ENCODE data around the gene DGAT2L6. TPM values are rescaled to one million over a fixed set of nuclear protein-coding genes. Genes with fewer than 3 reads are reported as not detected.

Gene DGAT2L6
- total RNA-seq, 1 experiment from 2014 or later, result not detected

DNA sequence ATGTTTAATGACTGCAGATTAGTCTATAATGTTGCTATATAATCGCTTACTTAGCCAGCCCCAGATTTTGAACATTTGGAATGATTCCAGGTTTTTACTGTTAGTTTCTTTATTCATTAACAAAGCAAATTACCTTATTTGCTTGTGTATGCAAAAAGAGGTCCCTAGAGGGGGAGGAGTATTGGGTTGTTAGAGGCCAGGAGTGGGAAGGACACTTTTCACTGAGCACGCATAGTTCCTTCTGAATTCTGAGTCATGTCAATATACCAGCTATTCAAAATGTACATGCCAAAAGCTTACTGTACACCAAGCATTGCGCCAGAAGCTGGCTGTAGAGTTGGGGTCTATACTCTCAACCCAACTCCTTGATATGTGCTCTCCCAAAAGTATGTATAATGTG is 5.1 kb upstream of the DGAT2L6 start:
- H3K4me2 ChIP-seq (ENCODE audit: low read length), result no peak overlapping the region
- H2AFZ ChIP-seq (ENCODE audit: low read length), result no peak overlapping the region
- H3K27ac ChIP-seq (ENCODE audit: low read length), result 0 out of 2 replicates have a peak overlapping the region, but pooled peaks have one; percentile 18
- POLR2A ChIA-PET (ENCODE audit: unreplicated experiment), result no interaction called here
- no peak overlapping the region for H3K9ac ChIP-seq (ENCODE audit: low read length)
- DNase-seq (peak; percentile 15), ATAC-seq (no peak)
- no peaks in the 10 kb centered on the region for H3K79me2 ChIP-seq (ENCODE audit: low read length)
- H3K9me3 ChIP-seq (ENCODE audit: low read length), result no peaks in the 10 kb centered on the region
- H3K4me1 ChIP-seq (ENCODE audit: insufficient read depth, low read length), result peaks cover 60% of the 10 kb centered on the region
- CTCF ChIA-PET, result interaction anchor here (0.7 kb wide), 1 partner anchor 44 kb away, joined by 3 read pairs; no protein-coding TSS in a partner anchor
- no peaks in the 10 kb centered on the region for H3K9me2 ChIP-seq (replicated peaks; ENCODE audit: low read length)
- no peak overlapping the region for H3K4me3 ChIP-seq (ENCODE audit: low read length)
- no peaks in the 10 kb centered on the region for H3F3A ChIP-seq (ENCODE audit: low read length, unreplicated experiment)
- intact Hi-C loops (cut with micrococcal nuclease), result no loop called here
- H3K27me3 ChIP-seq (ENCODE audit: low read length), result no peaks in the 10 kb centered on the region
- H4K20me1 ChIP-seq (ENCODE audit: low read length), result no peaks in the 10 kb centered on the region
- TF ChIP-seq EZH2phosphoT487 (IDR thresholded peaks at IDR 0.05; ENCODE audit: borderline replicate concordance, low read length) (no peak), EZH2 (IDR thresholded peaks at IDR 0.05; ENCODE audit: low read length, unreplicated experiment) (no peak)
- TF ChIP-seq, protein P1, sequence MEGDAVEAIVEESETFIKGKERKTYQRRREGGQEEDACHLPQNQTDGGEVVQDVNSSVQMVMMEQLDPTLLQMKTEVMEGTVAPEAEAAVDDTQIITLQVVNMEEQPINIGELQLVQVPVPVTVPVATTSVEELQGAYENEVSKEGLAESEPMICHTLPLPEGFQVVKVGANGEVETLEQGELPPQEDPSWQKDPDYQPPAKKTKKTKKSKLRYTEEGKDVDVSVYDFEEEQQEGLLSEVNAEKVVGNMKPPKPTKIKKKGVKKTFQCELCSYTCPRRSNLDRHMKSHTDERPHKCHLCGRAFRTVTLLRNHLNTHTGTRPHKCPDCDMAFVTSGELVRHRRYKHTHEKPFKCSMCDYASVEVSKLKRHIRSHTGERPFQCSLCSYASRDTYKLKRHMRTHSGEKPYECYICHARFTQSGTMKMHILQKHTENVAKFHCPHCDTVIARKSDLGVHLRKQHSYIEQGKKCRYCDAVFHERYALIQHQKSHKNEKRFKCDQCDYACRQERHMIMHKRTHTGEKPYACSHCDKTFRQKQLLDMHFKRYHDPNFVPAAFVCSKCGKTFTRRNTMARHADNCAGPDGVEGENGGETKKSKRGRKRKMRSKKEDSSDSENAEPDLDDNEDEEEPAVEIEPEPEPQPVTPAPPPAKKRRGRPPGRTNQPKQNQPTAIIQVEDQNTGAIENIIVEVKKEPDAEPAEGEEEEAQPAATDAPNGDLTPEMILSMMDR (conservative IDR thresholded peaks at IDR 0.05; ENCODE audit: low read depth, low read length), result no peak
- BruUV-seq (replicated peaks), result no TSS peak
- no peaks in the 10 kb centered on the region for H3K36me3 ChIP-seq (ENCODE audit: low read depth, low read length)

GRCh38 chrX:70172964-70173363 is 4.3 kb upstream of the DGAT2L6 start:
- DNase-seq (no peak), ATAC-seq (no peak)
- TF ChIP-seq EZH2phosphoT487 (IDR thresholded peaks at IDR 0.05; ENCODE audit: borderline replicate concordance, low read length) (no peak), EZH2 (IDR thresholded peaks at IDR 0.05; ENCODE audit: low read length, unreplicated experiment) (no peak)
- TF ChIP-seq, protein P1 (conservative IDR thresholded peaks at IDR 0.05; ENCODE audit: low read depth, low read length), result no peak
- Histone ChIP-seq H3K27ac (ENCODE audit: low read length) (no peak overlapping the region), H3K9me2 (replicated peaks; ENCODE audit: low read length) (no peaks in the 10 kb centered on the region), H2AFZ (ENCODE audit: low read length) (no peak overlapping the region), H3K9me3 (ENCODE audit: low read length) (no peaks in the 10 kb centered on the region), H3F3A (ENCODE audit: low read length, unreplicated experiment) (no peaks in the 10 kb centered on the region), H3K79me2 (ENCODE audit: low read length) (no peaks in the 10 kb centered on the region), H3K36me3 (ENCODE audit: low read depth, low read length) (no peaks in the 10 kb centered on the region), H3K4me1 (ENCODE audit: insufficient read depth, low read length) (peaks cover 54% of the 10 kb centered on the region), H3K4me2 (ENCODE audit: low read length) (no peak overlapping the region), H3K27me3 (ENCODE audit: low read length) (no peaks in the 10 kb centered on the region), H3K4me3 (ENCODE audit: low read length) (no peak overlapping the region), H4K20me1 (ENCODE audit: low read length) (no peaks in the 10 kb centered on the region), H3K9ac (ENCODE audit: low read length) (no peak overlapping the region)
- CTCF ChIA-PET, result no interaction called here
- intact Hi-C loops (cut with micrococcal nuclease), result no loop called here
- POLR2A ChIA-PET (ENCODE audit: unreplicated experiment), result no interaction called here
- no TSS peak for BruUV-seq (replicated peaks)

GRCh38 chrX:70174754-70175153 is 2.5 kb upstream of the DGAT2L6 start:
- TF ChIP-seq, protein P1 (conservative IDR thresholded peaks at IDR 0.05; ENCODE audit: low read depth, low read length), result no peak
- TF ChIP-seq EZH2phosphoT487 (IDR thresholded peaks at IDR 0.05; ENCODE audit: borderline replicate concordance, low read length) (no peak), EZH2 (IDR thresholded peaks at IDR 0.05; ENCODE audit: low read length, unreplicated experiment) (no peak)

More at GRCh38 chrX:70174754-70175153, 2.5 kb upstream of the DGAT2L6 start:
- Histone ChIP-seq H3K9ac (ENCODE audit: low read length) (peak overlapping the region; percentile 71), H3K9me3 (ENCODE audit: low read length) (no peaks in the 10 kb centered on the region), H3K36me3 (ENCODE audit: low read depth, low read length) (no peaks in the 10 kb centered on the region), H3K79me2 (ENCODE audit: low read length) (no peaks in the 10 kb centered on the region), H2AFZ (ENCODE audit: low read length) (peak overlapping the region; percentile 53; the same call in 1 of the 2 replicates), H4K20me1 (ENCODE audit: low read length) (no peaks in the 10 kb centered on the region), H3K9me2 (replicated peaks; ENCODE audit: low read length) (no peaks in the 10 kb centered on the region), H3K27me3 (ENCODE audit: low read length) (no peaks in the 10 kb centered on the region), H3K27ac (ENCODE audit: low read length) (peak overlapping the region; percentile 94), H3K4me3 (ENCODE audit: low read length) (peak overlapping the region; percentile 39; the same call in 1 of the 2 replicates), H3K4me1 (ENCODE audit: insufficient read depth, low read length) (peaks cover 38% of the 10 kb centered on the region), H3K4me2 (ENCODE audit: low read length) (peak overlapping the region; percentile 77), H3F3A (ENCODE audit: low read length, unreplicated experiment) (no peaks in the 10 kb centered on the region)
- BruUV-seq (replicated peaks), result no TSS peak
- CTCF ChIA-PET, result interaction anchor here (0.6 to 0.9 kb wide), 3 partner anchors 41 to 1872 kb away, joined by 3 to 6 read pairs (median 4); partner anchors contain the start of gene IGBP1
- ATAC-seq, result peak; percentile 52
- DNase-seq, result peak; percentile 48
- POLR2A ChIA-PET (ENCODE audit: unreplicated experiment), result interaction anchor here (0.5 to 0.9 kb wide), 2 partner anchors 42 to 594 kb away, joined by 5 to 13 read pairs; partner anchors contain the start of gene IGBP1
- intact Hi-C loops (cut with micrococcal nuclease), result loop anchor here (2.0 kb wide), 1 partner anchor 42 kb away; the partner anchor contains the start of gene IGBP1

All from PC-3 (cell line).